SK-N-SH treated with all-trans-retinoic acid at 6 μM for 48 hours (cell line): ENCODE data around the gene RAMP1.

ENCODE experiments used
- PATZ1 ChIP-seq: fragments of 250-450 bp; sonication (Bioruptor Pico); IDR thresholded peaks from 2 replicates; pipeline ENCODE4 v1.8.0; 2020; ENCODE audit warnings: mild to moderate bottlenecking, moderate library complexity, borderline replicate concordance
- SNAI2 ChIP-seq: fragments of 250-450 bp; sonication (Bioruptor Pico); IDR thresholded peaks from 2 replicates; pipeline ENCODE4 v1.5.0; 2020; ENCODE audit warnings: mild to moderate bottlenecking, moderate library complexity
- TCF4 ChIP-seq: fragments of 250-450 bp; sonication (Bioruptor Pico); IDR thresholded peaks from 2 replicates; pipeline ENCODE4 v1.8.0; 2021; ENCODE audit warnings: mild to moderate bottlenecking, moderate library complexity, borderline replicate concordance
- ZFP30 ChIP-seq: fragments of 450-650 bp; formaldehyde crosslinking; IDR thresholded peaks from 2 replicates; pipeline ENCODE4 v1.5.0; 2022; ENCODE audit warnings: mild to moderate bottlenecking, moderate library complexity
- TF ChIP-seq, protein P1 (sequence below): fragments of 250-450 bp; sonication (Bioruptor Pico); IDR thresholded peaks from 2 replicates; pipeline ENCODE4 v1.5.1; 2020; ENCODE audit warnings: low read depth, mild to moderate bottlenecking, moderate library complexity

DNA sequence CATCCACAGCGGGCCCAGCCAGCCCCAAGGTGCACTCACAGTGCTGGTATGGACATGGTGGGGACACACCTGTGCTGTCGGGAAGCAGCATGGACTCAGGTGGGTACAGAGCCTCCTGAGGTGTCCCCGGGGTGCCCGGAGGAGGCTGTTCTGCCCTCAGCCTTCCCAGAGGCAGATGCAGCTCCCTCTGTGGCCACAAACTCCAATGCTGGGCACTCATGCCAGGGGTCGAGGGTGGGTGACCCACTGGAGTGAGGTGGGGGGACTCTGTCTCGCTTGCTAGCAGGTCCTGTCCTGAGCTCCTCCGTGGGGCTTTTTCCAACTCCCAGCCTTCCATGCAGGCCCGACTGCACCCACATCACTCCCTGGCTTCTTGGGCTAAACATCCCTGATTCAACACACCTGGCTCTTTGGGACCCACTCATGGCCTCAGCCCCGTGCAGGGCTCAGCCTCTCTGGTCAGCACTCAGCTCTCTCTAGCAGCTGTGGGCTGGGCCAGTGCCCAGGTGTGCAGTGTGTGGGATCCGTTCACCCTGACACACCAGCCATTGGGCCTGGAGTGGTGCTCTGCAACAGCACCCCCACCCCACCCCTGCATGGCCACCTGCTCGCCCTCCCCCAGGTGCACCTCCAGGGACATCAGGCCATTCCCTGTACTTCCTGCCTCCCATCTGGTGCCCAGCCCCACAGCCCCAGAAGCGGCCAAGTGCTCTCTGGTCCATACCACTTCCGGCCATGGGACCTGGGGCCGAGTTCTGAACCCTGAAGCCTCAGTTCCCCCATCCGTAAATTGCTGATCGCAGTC, 16.0 kb downstream of the RAMP1 start:
- no peak for TF ChIP-seq SNAI2 (CRISPR knock-in tag)
- TF ChIP-seq, protein P1, sequence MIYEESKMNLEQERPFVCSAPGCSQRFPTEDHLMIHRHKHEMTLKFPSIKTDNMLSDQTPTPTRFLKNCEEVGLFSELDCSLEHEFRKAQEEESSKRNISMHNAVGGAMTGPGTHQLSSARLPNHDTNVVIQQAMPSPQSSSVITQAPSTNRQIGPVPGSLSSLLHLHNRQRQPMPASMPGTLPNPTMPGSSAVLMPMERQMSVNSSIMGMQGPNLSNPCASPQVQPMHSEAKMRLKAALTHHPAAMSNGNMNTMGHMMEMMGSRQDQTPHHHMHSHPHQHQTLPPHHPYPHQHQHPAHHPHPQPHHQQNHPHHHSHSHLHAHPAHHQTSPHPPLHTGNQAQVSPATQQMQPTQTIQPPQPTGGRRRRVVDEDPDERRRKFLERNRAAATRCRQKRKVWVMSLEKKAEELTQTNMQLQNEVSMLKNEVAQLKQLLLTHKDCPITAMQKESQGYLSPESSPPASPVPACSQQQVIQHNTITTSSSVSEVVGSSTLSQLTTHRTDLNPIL, result no peak
- no peak for TF ChIP-seq PATZ1 (CRISPR knock-in tag)
- no peak for TF ChIP-seq TCF4 (CRISPR knock-in tag)
- TF ChIP-seq ZFP30 (CRISPR knock-in tag), result no peak
